CD4-positive, alpha-beta T cell treated with Interferon alpha-2 for 1 hour (primary cell): ENCODE measurements around the gene SETD9.

Experiments
- DNase-seq, 2 donors: peaks; one replicate each; pipeline ENCODE4 v3.0.0-alpha.2; 2020 to 2022

The SETD9 gene

DNA sequence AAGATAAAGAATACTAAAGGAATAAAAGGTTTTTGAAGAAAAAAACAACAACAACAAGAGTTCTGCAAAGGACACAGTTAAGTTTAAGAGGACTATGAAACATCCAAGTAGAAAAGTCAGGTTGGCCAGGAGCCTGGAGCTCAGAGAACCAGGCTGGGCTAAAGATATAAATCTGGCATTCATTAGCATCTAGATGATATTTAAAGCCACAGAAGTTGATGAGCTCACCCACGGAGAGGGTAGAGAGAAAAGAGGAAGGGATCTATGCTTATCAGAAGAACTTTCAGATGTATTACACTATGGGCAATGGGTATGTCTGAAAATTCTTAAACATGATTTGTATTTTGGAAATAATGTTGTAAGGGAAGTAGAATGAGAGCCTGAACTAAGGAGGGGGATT, 32.6 kb downstream of the SETD9 start:
- DNase-seq: no peak

- DNase-seq: no peak
Measured at GRCh38 chr5:56947052-56947451, 37.7 kb downstream of the SETD9 start.

GRCh38 chr5:56950626-56951125, 41.3 kb downstream of the SETD9 start:
- peak; percentile 33 to 52 for DNase-seq

GRCh38 chr5:56951126-56951945, 41.9 kb downstream of the SETD9 start:
- DNase-seq: peak in 1 of 2 donors; percentile 13

GRCh38 chr5:56951946-56952691, 42.7 kb downstream of the SETD9 start, which contains the start of gene MIER3:
TSS of gene MIER3 (minus strand) at chr5:56952123. CDS start at chr5:56952102, 21 bp downstream.
- peak; percentile 75 to 85 for DNase-seq

GRCh38 chr5:56954262-56954661, 44.9 kb downstream of the SETD9 start:
- DNase-seq: no peak

GRCh38 chr5:56958595-56958994, 49.2 kb downstream of the SETD9 start:
- DNase-seq: no peak

- DNase-seq: no peak
Measured at GRCh38 chr5:56959326-56959725, 49.9 kb downstream of the SETD9 start.

DNA sequence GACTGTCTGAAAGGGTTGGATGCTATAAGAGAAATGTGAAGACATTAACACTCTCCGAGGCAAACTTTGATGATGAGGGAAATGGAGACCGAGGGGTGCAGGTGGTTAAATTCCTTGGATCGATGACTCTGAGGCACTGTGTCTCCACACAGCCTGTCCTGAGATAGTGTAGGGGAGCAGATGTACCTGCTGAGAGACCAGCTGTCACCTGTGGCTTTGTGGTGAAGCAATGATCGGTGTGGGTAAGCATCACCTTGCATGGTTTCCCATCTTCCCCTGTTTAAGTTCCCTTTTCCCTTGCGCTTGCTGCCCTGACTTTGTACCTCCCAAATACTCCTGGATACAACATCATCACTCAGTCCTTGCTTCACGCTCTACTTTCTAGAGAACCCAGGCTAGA, 52.4 kb downstream of the SETD9 start:
- DNase-seq: no peak

DNA sequence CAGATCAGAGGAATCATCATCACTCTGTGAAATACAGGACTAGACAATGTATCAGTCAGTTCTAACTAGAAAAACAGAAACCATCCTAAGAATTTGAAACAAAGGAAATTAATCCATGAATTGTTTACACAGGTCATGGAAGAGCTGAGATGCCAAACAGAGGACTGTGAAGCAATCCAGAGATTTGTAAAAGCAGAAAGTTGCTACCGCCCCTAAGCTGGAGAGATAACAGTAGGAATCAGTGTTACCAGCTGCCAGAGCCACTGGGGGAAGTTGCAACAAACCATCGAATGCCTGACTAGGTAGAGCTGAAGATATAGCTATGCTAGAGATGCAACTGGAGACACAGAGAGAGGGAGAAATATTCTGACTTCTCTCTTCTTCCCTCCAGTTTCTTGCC, 52.9 kb downstream of the SETD9 start:
- DNase-seq: no peak

DNA sequence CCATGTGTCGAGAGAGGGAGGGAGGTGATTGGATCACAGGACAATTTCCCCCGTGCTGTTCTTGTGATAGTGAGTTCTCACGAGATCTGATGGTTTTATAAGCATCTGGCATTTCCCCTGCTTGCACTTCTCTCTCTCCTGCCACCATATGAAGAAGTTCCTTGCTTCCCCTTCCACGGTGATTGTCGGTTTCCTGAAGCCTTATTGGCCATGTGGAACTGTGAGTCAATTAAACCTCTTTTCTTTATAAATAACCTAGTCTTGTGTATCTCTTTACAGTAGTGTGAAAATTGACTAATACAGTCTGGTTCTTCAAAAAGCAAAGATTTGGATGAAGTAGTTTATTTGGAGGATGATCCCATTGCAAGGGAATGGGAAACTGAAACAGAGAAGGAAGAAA, 53.9 kb downstream of the SETD9 start:
- no peak for DNase-seq

DNA sequence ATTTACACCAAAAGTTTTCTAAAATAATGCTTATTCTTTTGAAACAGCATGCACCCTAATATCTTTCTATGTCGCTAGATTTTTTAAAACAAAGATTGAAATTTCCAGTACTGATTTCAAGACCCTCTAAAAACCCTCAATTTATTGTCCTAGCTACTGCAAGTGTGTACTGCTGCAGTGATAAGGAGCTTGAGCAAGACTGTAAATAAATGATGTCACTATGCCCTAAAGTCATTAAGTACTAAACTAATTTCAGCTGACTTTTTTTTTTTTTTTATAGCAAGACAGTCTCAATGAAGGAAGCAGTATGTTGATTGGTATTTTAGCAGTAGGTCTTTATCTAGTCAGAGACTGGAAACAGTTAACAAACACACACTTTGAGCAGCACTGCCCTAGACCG, 54.8 kb downstream of the SETD9 start:
- no peak for DNase-seq
